ENCODE data around the gene DDX49. TPM values are rescaled to one million over a fixed set of nuclear protein-coding genes. Genes with fewer than 3 reads are reported as not detected.

Gene DDX49
- total RNA-seq, 1 donor from 2014 or later, result 44.7 TPM

DNA sequence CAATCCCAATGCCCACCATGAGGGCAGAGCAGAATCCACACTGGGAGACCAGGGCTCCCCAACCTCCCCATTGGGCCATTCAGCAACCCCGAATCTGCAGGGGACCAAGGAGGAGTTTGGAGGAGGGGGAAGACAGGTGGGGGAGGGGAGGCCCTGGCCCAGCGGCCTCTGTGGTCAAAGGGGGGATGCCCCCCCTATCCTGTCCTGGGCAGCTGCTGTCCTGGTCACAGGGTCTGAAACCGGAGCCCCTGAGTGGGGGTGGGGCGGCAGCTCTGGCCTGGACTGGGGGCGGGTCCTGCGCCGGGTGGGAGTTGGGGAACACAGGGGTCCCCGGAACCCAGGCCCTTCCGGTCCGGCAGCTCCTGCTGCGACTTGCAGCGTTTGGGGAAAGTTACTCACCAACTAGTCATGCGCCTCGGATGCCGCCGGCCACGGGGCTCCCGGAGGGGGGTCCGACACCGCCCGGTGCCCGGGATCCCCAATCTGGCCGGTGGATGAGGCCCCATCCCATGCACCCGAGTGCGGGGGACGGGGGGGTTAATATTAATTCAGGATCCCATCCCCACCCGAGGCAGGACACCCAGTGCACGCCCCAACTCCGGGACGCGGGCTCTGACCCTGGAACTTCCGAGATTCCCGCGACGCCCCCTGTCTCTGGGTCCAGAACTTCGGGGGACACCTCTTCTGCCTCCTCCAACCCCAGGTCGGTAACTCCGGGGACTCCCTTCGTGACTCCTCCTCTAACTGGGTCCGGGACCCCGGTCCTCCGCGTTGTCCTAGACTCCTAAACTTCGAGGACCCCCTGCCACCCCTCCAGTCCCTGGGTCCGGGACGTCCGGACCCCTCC is 20.6 kb downstream of the DDX49 start:
- Mint-ChIP-seq H3K9me3 (ENCODE audit: low read depth) (no peaks in the 10 kb centered on the region), H3K36me3 (ENCODE audit: insufficient read depth) (peaks cover 7% of the 10 kb centered on the region), H3K4me1 (ENCODE audit: low read depth) (peaks cover 5% of the 10 kb centered on the region), H3K27ac (peak overlapping the region; percentile 88), H3K4me3 (ENCODE audit: low read depth) (peak overlapping the region; percentile 89), H3K27me3 (peaks cover 5% of the 10 kb centered on the region)
- peak; percentile 48 for DNase-seq (ENCODE audit: low spot score, unreplicated experiment)
- TF ChIP-seq, protein P1, sequence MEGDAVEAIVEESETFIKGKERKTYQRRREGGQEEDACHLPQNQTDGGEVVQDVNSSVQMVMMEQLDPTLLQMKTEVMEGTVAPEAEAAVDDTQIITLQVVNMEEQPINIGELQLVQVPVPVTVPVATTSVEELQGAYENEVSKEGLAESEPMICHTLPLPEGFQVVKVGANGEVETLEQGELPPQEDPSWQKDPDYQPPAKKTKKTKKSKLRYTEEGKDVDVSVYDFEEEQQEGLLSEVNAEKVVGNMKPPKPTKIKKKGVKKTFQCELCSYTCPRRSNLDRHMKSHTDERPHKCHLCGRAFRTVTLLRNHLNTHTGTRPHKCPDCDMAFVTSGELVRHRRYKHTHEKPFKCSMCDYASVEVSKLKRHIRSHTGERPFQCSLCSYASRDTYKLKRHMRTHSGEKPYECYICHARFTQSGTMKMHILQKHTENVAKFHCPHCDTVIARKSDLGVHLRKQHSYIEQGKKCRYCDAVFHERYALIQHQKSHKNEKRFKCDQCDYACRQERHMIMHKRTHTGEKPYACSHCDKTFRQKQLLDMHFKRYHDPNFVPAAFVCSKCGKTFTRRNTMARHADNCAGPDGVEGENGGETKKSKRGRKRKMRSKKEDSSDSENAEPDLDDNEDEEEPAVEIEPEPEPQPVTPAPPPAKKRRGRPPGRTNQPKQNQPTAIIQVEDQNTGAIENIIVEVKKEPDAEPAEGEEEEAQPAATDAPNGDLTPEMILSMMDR (IDR thresholded peaks at IDR 0.05; ENCODE audit: unreplicated experiment), result no peak

DNA sequence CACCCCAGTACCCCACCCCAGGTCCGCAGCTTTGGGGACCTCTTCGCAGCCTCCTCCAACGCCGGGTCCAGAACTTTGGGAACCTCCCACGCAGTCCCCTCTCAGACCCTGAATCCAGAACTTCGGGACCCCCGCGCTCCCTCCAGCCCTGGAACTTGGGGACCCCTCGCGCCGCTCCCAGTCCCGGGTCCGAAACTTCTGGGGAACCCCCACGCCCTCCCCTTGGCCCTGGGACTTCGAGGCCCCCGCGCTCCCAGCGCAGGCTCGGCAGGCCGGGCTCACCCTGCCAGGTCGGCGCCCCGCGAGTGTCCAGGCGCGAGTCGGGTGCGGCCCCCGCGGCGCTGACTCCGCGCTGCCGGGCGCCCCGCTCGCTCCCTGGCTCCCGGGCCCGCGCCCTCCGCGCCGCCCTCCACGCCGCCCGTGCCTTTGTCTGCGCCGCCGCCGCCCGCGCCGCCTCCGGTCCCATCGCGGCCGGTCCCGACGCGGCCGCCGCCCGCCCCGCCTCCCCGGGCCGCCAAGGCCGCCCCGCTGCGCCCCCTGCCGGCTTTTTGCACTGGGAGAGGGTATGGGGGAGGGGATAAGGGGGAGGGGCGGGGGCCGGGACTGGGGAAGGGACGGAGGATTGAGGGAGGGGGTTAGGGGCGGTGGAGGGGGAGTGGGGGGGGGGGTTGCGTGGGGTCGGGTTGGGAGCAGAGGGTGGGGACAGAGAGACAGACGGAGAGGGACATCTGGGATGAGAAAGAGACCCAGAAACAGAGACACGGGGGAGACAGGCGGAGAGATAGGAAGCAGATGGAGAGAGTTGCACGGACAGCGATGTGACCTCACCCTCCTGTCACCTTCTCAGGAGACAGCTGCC is 21.5 kb downstream of the DDX49 start, which contains the start of gene HOMER3:
Gene HOMER3, minus strand, starts transcription at position 449 of the 859 bp plus-strand sequence. CDS start 2,235 bp downstream, outside the sequence.
- Mint-ChIP-seq H3K9me3 (ENCODE audit: low read depth) (no peaks in the 10 kb centered on the region), H3K27ac (peak within 1 kb of the TSS; percentile 88), H3K4me1 (ENCODE audit: low read depth) (peaks cover 5% of the 10 kb centered on the region), H3K27me3 (peaks cover 5% of the 10 kb centered on the region), H3K4me3 (ENCODE audit: low read depth) (peak within 1 kb of the TSS; percentile 89), H3K36me3 (ENCODE audit: insufficient read depth) (peaks cover 6% of the 10 kb centered on the region)
- peak; percentile 86 for DNase-seq (ENCODE audit: low spot score, unreplicated experiment)
- TF ChIP-seq, protein P1 (IDR thresholded peaks at IDR 0.05; ENCODE audit: unreplicated experiment), result peak; percentile 26

GRCh38 chr19:18941628-18942354 is 22.3 kb downstream of the DDX49 start:
- peaks cover 8% of the 10 kb centered on the region for H3K36me3 Mint-ChIP-seq (ENCODE audit: insufficient read depth)
- peaks cover 5% of the 10 kb centered on the region for H3K4me1 Mint-ChIP-seq (ENCODE audit: low read depth)
- peak overlapping the region; percentile 60 for H3K4me3 Mint-ChIP-seq (ENCODE audit: low read depth)
- no peak for DNase-seq (ENCODE audit: low spot score, unreplicated experiment)
- H3K27ac Mint-ChIP-seq, result peak overlapping the region; percentile 59
- H3K27me3 Mint-ChIP-seq, result peaks cover 5% of the 10 kb centered on the region
- TF ChIP-seq, protein P1 (IDR thresholded peaks at IDR 0.05; ENCODE audit: unreplicated experiment), result peak; percentile 6
- no peaks in the 10 kb centered on the region for H3K9me3 Mint-ChIP-seq (ENCODE audit: low read depth)

DNA sequence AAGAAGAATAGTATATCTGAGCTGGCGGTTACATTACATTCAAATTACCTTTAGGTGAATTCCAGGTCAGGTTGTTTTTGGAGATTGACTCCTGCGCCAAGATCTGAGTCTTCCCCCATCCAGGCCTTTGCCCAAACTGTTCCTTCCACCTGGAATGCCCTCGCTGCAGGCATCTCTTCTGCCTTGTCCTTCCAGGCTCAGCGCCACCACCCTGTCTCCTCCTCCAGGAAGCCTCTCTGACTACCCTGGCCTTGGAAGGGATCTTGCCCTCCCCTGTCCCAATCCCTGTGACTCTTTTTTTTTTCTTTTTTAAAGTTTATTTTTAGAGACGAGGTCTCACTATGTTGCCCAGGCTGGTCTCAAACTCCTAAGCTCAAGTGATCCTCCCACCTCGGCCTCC is 23.2 kb downstream of the DDX49 start:
- no peaks in the 10 kb centered on the region for H3K9me3 Mint-ChIP-seq (ENCODE audit: low read depth)
- TF ChIP-seq, protein P1 (IDR thresholded peaks at IDR 0.05; ENCODE audit: unreplicated experiment), result no peak
- H3K4me1 Mint-ChIP-seq (ENCODE audit: low read depth), result peaks cover 5% of the 10 kb centered on the region
- no peak for DNase-seq (ENCODE audit: low spot score, unreplicated experiment)
- peaks cover 5% of the 10 kb centered on the region for H3K36me3 Mint-ChIP-seq (ENCODE audit: insufficient read depth)
- no peak overlapping the region for H3K27ac Mint-ChIP-seq
- H3K27me3 Mint-ChIP-seq, result peaks cover 5% of the 10 kb centered on the region
- H3K4me3 Mint-ChIP-seq (ENCODE audit: low read depth), result peak overlapping the region; percentile 60

Measured in progenitor cell of endocrine pancreas (in vitro differentiated cells).